K562 (cell line): ENCODE results near the gene QSOX2. TPM values are rescaled to one million over a fixed set of nuclear protein-coding genes. Genes with fewer than 3 reads are reported as not detected.

Experiments
- CHD1 ChIP-seq: fragments of 200-600 bp; sonication (generic); IDR thresholded peaks from one replicate; pipeline ENCODE4 v1.6.1; 2012; ENCODE audit warnings: mild to moderate bottlenecking, moderate library complexity, low read length, inconsistent platforms
- FUS ChIP-seq: fragments of 200-400 bp; formaldehyde crosslinking; optimal IDR thresholded peaks from 2 replicates; pipeline ENCODE3; 2017; ENCODE audit warnings: low read depth, low read length
- YBX1 ChIP-seq: fragments of 450-650 bp; IDR thresholded peaks from 2 replicates; pipeline ENCODE4 v1.7.1; 2016; ENCODE audit warnings: mild to moderate bottlenecking
- ZNF23 ChIP-seq: fragments of 250-450 bp; sonication (Bioruptor Pico); IDR thresholded peaks from 2 replicates; pipeline ENCODE4 v1.4.0; 2020; ENCODE audit warnings: mild to moderate bottlenecking
- polyA plus RNA-seq, 8 experiments: library from polyadenylated mRNA; depleted of rRNA in 4 of 8; stranded (reverse) in 5 of 8; unstranded in 3 of 8; fragments of >200 nt; fragmentation: Nextera tagmentation in 2 of 8; fragmentation: Illumina TruSeq in 1 of 8; extraction: Ambion mirVana in 2 of 8; extraction: Trizol in 1 of 8; gene quantifications; 2 replicates each; pipeline versions ENCODE4 v1.2.1 to v1.2.3, GENCODE V29; 2011 to 2014; ENCODE audit warnings: inconsistent platforms in 1 of 8, missing spikeins in 1 of 8
- total RNA-seq, 7 experiments: library from RNA; depleted of rRNA in 6 of 7; stranded (reverse); fragments of >200 nt in 6 of 7; fragmentation: Illumina TruSeq in 2 of 7; extraction: Trizol in 2 of 7; gene quantifications; 2 replicates each; pipeline versions ENCODE4 v1.2.1 to v1.2.3, GENCODE V29; 2011 to 2021; ENCODE audit warnings: low replicate concordance in 1 of 7
- TF ChIP-seq, protein P1 (sequence below), 2 experiments: fragments of 450-650 bp; conservative IDR thresholded peaks; 2 replicates each; pipeline ENCODE4 v1.6.1; 2017; ENCODE audit warnings: mild to moderate bottlenecking in 2 of 2, moderate library complexity in 2 of 2
- TF ChIP-seq, protein P2 (sequence below): fragments of 450-650 bp; formaldehyde crosslinking; IDR thresholded peaks from 2 replicates; pipeline ENCODE4 v1.4.0; 2022; ENCODE audit warnings: mild to moderate bottlenecking, moderate library complexity
- TF ChIP-seq, protein P3 (sequence below): sonication (generic); formaldehyde crosslinking; IDR thresholded peaks from 2 replicates; pipeline ENCODE4 v1.8.1; 2023; ENCODE audit warnings: mild to moderate bottlenecking, missing genetic modification reagents
- TF ChIP-seq, protein P4 (sequence below), 3 experiments: IDR thresholded peaks in 2 of 3; conservative IDR thresholded peaks in 1 of 3; 2 replicates each; pipeline ENCODE4 v1.5.1; 2011 to 2012; ENCODE audit warnings: low read length in 3 of 3, mild to moderate bottlenecking in 3 of 3, control low read depth in 2 of 3, improper control_type of control experiment in 1 of 3, inconsistent platforms in 1 of 3, low read depth in 1 of 3, mixed read lengths in 1 of 3, moderate library complexity in 1 of 3; ENCODE audit not compliant: insufficient read depth in 2 of 3
- TF ChIP-seq, protein P5 (sequence below): fragments of 250-450 bp; sonication (Bioruptor Pico); IDR thresholded peaks from 2 replicates; pipeline ENCODE4 v1.4.0; 2020
- TF ChIP-seq, protein P6 (sequence below): fragments of 450-650 bp; formaldehyde crosslinking; IDR thresholded peaks from 2 replicates; pipeline ENCODE4 v1.4.0; 2020; ENCODE audit warnings: mild to moderate bottlenecking, moderate library complexity
- TF ChIP-seq, protein P7 (sequence below), 2 experiments: IDR thresholded peaks; 2 replicates each; pipeline ENCODE4 v1.6.1; 2011; ENCODE audit warnings: borderline replicate concordance in 1 of 2, control low read depth in 1 of 2, low read depth in 1 of 2, low read length in 1 of 2, mild to moderate bottlenecking in 1 of 2, mixed read lengths in 1 of 2, moderate library complexity in 1 of 2; ENCODE audit not compliant: insufficient read depth in 1 of 2, insufficient read length in 1 of 2, poor library complexity in 1 of 2, severe bottlenecking in 1 of 2; ENCODE audit errors: extremely low read depth in 1 of 2

Gene QSOX2
- total and polyA plus RNA-seq, 9 of the 15 experiments (the other 6 are each of a cell fraction or from before 2014, with no cell fraction given), result 0.51 to 23.7 (median 12.7) TPM

DNA sequence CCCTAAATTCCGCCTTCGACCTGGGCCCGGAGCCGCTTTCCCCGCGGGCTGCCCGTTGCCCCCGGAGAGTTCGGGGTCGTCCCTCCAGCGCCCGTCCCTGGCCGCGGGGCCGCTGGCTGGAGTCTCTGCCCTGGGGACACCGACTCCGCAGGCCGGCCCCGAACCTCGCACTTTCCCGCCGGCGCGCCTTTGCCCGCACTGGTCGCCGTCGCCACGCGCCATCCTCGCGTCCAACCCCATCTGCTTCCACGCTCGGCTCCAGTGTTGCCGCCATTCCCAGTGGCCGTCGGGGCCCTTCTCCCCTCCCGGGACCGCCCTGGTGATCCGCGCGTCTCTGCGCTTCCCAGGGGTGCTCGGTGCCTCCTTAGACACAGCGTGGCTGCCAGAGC is 51.7 kb downstream of the QSOX2 start (continued):
- TF ChIP-seq, protein P1, sequence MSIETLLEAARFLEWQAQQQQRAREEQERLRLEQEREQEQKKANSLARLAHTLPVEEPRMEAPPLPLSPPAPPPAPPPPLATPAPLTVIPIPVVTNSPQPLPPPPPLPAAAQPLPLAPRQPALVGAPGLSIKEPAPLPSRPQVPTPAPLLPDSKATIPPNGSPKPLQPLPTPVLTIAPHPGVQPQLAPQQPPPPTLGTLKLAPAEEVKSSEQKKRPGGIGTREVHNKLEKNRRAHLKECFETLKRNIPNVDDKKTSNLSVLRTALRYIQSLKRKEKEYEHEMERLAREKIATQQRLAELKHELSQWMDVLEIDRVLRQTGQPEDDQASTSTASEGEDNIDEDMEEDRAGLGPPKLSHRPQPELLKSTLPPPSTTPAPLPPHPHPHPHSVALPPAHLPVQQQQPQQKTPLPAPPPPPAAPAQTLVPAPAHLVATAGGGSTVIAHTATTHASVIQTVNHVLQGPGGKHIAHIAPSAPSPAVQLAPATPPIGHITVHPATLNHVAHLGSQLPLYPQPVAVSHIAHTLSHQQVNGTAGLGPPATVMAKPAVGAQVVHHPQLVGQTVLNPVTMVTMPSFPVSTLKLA (conservative IDR thresholded peaks at IDR 0.05), result no peak
- TF ChIP-seq, protein P2, sequence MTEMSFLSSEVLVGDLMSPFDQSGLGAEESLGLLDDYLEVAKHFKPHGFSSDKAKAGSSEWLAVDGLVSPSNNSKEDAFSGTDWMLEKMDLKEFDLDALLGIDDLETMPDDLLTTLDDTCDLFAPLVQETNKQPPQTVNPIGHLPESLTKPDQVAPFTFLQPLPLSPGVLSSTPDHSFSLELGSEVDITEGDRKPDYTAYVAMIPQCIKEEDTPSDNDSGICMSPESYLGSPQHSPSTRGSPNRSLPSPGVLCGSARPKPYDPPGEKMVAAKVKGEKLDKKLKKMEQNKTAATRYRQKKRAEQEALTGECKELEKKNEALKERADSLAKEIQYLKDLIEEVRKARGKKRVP (CRISPR knock-in tag), result no peak
- TF ChIP-seq, protein P3, sequence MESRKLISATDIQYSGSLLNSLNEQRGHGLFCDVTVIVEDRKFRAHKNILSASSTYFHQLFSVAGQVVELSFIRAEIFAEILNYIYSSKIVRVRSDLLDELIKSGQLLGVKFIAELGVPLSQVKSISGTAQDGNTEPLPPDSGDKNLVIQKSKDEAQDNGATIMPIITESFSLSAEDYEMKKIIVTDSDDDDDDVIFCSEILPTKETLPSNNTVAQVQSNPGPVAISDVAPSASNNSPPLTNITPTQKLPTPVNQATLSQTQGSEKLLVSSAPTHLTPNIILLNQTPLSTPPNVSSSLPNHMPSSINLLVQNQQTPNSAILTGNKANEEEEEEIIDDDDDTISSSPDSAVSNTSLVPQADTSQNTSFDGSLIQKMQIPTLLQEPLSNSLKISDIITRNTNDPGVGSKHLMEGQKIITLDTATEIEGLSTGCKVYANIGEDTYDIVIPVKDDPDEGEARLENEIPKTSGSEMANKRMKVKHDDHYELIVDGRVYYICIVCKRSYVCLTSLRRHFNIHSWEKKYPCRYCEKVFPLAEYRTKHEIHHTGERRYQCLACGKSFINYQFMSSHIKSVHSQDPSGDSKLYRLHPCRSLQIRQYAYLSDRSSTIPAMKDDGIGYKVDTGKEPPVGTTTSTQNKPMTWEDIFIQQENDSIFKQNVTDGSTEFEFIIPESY, result peak; percentile 47; the same call in 1 of the 2 replicates
- TF ChIP-seq, protein P4, sequence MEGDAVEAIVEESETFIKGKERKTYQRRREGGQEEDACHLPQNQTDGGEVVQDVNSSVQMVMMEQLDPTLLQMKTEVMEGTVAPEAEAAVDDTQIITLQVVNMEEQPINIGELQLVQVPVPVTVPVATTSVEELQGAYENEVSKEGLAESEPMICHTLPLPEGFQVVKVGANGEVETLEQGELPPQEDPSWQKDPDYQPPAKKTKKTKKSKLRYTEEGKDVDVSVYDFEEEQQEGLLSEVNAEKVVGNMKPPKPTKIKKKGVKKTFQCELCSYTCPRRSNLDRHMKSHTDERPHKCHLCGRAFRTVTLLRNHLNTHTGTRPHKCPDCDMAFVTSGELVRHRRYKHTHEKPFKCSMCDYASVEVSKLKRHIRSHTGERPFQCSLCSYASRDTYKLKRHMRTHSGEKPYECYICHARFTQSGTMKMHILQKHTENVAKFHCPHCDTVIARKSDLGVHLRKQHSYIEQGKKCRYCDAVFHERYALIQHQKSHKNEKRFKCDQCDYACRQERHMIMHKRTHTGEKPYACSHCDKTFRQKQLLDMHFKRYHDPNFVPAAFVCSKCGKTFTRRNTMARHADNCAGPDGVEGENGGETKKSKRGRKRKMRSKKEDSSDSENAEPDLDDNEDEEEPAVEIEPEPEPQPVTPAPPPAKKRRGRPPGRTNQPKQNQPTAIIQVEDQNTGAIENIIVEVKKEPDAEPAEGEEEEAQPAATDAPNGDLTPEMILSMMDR (IDR thresholded peaks at IDR 0.05 in 2 of 3, conservative IDR thresholded peaks at IDR 0.05 in 1 of 3; ENCODE audit: insufficient read depth in 2 of 3, low read depth in 1 of 3, low read length in 3 of 3), result no peak
- TF ChIP-seq ZNF23 (CRISPR knock-in tag) (no peak), CHD1 (no peak), FUS (no peak), YBX1 (no peak)
- TF ChIP-seq, protein P5, sequence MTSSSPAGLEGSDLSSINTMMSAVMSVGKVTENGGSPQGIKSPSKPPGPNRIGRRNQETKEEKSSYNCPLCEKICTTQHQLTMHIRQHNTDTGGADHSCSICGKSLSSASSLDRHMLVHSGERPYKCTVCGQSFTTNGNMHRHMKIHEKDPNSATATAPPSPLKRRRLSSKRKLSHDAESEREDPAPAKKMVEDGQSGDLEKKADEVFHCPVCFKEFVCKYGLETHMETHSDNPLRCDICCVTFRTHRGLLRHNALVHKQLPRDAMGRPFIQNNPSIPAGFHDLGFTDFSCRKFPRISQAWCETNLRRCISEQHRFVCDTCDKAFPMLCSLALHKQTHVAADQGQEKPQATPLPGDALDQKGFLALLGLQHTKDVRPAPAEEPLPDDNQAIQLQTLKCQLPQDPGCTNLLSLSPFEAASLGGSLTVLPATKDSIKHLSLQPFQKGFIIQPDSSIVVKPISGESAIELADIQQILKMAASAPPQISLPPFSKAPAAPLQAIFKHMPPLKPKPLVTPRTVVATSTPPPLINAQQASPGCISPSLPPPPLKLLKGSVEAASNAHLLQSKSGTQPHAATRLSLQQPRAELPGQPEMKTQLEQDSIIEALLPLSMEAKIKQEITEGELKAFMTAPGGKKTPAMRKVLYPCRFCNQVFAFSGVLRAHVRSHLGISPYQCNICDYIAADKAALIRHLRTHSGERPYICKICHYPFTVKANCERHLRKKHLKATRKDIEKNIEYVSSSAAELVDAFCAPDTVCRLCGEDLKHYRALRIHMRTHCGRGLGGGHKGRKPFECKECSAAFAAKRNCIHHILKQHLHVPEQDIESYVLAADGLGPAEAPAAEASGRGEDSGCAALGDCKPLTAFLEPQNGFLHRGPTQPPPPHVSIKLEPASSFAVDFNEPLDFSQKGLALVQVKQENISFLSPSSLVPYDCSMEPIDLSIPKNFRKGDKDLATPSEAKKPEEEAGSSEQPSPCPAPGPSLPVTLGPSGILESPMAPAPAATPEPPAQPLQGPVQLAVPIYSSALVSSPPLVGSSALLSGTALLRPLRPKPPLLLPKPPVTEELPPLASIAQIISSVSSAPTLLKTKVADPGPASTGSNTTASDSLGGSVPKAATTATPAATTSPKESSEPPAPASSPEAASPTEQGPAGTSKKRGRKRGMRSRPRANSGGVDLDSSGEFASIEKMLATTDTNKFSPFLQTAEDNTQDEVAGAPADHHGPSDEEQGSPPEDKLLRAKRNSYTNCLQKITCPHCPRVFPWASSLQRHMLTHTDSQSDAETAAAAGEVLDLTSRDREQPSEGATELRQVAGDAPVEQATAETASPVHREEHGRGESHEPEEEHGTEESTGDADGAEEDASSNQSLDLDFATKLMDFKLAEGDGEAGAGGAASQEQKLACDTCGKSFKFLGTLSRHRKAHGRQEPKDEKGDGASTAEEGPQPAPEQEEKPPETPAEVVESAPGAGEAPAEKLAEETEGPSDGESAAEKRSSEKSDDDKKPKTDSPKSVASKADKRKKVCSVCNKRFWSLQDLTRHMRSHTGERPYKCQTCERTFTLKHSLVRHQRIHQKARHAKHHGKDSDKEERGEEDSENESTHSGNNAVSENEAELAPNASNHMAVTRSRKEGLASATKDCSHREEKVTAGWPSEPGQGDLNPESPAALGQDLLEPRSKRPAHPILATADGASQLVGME (CRISPR knock-in tag), result peak; percentile 25; the same call in 1 of the 2 replicates
- TF ChIP-seq, protein P6, sequence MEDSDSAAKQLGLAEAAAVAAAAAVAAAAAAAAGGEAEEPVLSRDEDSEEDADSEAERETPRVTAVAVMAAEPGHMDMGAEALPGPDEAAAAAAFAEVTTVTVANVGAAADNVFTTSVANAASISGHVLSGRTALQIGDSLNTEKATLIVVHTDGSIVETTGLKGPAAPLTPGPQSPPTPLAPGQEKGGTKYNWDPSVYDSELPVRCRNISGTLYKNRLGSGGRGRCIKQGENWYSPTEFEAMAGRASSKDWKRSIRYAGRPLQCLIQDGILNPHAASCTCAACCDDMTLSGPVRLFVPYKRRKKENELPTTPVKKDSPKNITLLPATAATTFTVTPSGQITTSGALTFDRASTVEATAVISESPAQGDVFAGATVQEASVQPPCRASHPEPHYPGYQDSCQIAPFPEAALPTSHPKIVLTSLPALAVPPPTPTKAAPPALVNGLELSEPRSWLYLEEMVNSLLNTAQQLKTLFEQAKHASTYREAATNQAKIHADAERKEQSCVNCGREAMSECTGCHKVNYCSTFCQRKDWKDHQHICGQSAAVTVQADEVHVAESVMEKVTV (CRISPR knock-in tag), result no peak
- TF ChIP-seq, protein P7, sequence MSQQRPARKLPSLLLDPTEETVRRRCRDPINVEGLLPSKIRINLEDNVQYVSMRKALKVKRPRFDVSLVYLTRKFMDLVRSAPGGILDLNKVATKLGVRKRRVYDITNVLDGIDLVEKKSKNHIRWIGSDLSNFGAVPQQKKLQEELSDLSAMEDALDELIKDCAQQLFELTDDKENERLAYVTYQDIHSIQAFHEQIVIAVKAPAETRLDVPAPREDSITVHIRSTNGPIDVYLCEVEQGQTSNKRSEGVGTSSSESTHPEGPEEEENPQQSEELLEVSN (IDR thresholded peaks at IDR 0.05; ENCODE audit: borderline replicate concordance in 1 of 2, extremely low read depth in 1 of 2, insufficient read depth in 1 of 2, insufficient read length in 1 of 2, low read depth in 1 of 2, low read length in 1 of 2, poor library complexity in 1 of 2, severe bottlenecking in 1 of 2), result peak; percentile 40 to 75
